ENCODE data around the gene RETREG1. TPM values are rescaled to one million over a fixed set of nuclear protein-coding genes. Genes with fewer than 3 reads are reported as not detected.
"Not testable (repeated sequence)": the region's sequence is repeated elsewhere in the genome, so short reads cannot be mapped to it uniquely, and the experiment has no call there.

The RETREG1 gene
- total RNA-seq, 1 donor from 2014 or later = 0.91 TPM

DNA sequence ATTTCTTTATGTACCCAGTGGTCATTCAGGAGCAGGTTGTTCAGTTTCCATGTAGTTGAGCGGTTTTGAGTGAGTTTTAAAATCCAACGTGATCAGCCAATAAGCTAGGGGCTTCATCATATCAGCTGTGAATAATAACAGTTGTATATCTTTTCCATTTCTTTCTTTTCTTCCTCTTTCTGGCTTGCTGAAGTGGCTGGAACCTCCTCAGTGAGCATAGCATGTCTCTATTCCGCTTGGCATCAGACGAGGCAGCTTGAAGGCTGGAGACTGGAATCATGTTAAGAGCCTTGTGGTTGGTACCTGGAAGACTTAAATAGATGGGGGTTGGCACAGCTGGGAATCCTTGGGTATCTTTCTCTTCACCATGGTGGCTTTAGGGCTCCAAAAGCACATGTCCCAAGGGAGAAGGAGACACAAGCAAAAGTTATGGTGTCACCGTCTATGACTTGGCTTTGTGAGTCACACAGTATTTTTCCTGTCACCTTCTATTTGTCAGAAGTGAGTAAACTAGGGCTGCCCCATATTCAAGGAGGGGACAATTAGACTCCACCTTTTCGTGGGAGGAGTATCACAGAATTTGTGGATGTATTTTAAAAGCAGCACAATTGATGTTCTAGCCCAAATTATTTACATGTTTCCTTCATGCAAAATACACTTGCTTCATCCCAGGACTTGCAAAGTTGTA lies 38.0 kb upstream of the RETREG1 start:
- no peak overlapping the region for H3K27ac Mint-ChIP-seq (ENCODE audit: unreplicated experiment)
- H3K36me3 Mint-ChIP-seq (ENCODE audit: unreplicated experiment) = no peaks in the 10 kb centered on the region
- H3K4me1 Mint-ChIP-seq (ENCODE audit: unreplicated experiment) = peaks cover 2% of the 10 kb centered on the region
- TF ChIP-seq, protein P1, sequence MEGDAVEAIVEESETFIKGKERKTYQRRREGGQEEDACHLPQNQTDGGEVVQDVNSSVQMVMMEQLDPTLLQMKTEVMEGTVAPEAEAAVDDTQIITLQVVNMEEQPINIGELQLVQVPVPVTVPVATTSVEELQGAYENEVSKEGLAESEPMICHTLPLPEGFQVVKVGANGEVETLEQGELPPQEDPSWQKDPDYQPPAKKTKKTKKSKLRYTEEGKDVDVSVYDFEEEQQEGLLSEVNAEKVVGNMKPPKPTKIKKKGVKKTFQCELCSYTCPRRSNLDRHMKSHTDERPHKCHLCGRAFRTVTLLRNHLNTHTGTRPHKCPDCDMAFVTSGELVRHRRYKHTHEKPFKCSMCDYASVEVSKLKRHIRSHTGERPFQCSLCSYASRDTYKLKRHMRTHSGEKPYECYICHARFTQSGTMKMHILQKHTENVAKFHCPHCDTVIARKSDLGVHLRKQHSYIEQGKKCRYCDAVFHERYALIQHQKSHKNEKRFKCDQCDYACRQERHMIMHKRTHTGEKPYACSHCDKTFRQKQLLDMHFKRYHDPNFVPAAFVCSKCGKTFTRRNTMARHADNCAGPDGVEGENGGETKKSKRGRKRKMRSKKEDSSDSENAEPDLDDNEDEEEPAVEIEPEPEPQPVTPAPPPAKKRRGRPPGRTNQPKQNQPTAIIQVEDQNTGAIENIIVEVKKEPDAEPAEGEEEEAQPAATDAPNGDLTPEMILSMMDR (IDR thresholded peaks at IDR 0.05) = no peak
- H3K9me3 Mint-ChIP-seq (ENCODE audit: unreplicated experiment) = no peaks in the 10 kb centered on the region
- H3K27me3 Mint-ChIP-seq (ENCODE audit: unreplicated experiment) = peaks cover 20% of the 10 kb centered on the region
- H3K4me3 Mint-ChIP-seq (ENCODE audit: unreplicated experiment) = no peak overlapping the region
- DNase-seq (ENCODE audit: extremely low spot score, unreplicated experiment) = no peak

DNA sequence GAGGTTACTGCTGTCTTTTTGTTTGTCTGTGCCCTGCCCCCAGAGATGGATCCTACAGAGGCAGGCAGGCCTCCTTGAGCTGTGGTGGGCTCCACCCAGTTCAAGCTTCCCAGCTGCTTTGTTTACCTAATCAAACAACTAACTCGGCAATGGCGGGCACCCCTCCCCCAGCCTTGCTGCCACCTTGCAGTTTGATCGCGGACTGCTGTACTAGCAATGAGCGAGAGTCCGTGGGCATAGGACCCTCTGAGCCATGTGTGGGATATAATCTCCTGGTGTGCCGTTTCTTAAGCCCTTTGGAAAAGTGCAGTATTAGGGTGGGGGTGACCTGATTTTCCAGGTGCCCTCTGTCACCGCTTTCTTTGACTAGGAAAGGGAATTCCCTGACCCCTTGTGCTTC lies 31.9 kb upstream of the RETREG1 start:
- H3K27ac Mint-ChIP-seq (ENCODE audit: unreplicated experiment); H3K36me3 Mint-ChIP-seq (ENCODE audit: unreplicated experiment); H3K9me3 Mint-ChIP-seq (ENCODE audit: unreplicated experiment); DNase-seq (ENCODE audit: extremely low spot score, unreplicated experiment); H3K4me3 Mint-ChIP-seq (ENCODE audit: unreplicated experiment); H3K4me1 Mint-ChIP-seq (ENCODE audit: unreplicated experiment): not testable (repeated sequence)
- peaks cover 23% of the 10 kb centered on the region for H3K27me3 Mint-ChIP-seq (ENCODE audit: unreplicated experiment)

DNA sequence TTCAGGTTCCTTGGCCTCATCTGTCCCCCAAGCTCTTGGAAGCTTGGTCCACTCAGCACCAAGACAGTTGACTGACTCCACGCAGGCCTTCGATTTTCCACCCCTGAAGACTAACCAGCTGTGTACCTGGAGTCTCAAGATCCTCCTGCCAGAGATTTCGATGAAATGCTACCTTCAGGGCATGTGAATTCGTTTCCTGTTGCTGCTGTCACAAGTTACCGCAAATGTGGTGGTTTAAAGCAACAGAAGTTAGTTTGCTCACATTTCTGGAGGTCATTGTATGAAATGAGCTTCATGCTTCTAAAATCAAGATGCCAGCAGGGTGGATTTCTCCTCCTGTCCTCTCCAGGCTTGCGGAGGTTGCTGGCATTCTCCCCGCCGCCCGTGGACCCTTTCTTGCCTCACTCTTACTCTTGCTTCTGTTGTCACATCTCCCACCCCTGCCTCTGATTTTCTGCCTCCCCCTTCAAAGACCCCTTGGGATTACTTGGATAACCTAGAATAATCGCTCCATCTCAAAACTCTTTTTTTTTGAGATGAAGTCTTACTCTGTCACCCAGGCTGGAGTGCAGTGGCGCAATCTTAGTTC lies 27.6 kb upstream of the RETREG1 start:
- Mint-ChIP-seq H3K4me1 (ENCODE audit: unreplicated experiment) (no peaks in the 10 kb centered on the region), H3K4me3 (ENCODE audit: unreplicated experiment) (no peak overlapping the region), H3K27me3 (ENCODE audit: unreplicated experiment) (peaks cover 40% of the 10 kb centered on the region), H3K9me3 (ENCODE audit: unreplicated experiment) (peaks cover 7% of the 10 kb centered on the region), H3K27ac (ENCODE audit: unreplicated experiment) (no peak overlapping the region), H3K36me3 (ENCODE audit: unreplicated experiment) (no peaks in the 10 kb centered on the region)
- DNase-seq (ENCODE audit: extremely low spot score, unreplicated experiment) = no peak
- TF ChIP-seq, protein P1 (IDR thresholded peaks at IDR 0.05) = no peak

DNA sequence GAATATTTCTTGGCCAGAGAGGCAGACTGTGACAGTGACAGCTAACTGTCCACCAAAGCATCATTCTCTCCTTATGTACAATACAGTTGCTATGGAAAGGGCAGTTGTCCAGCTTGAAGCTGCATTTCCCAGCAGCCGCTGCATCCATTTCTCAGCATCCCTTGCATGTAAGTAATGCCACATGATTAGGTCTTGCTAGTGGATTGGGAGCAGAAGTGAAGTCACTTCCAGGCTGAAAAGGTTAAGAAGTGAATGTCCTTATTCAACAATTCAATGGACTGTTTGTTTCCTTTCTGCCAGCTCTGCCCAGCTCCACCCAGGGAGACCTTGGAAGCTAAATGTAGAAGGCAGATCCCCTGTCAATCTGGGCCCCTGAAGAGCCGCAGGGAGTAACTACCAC lies 26.1 kb upstream of the RETREG1 start:
- no peaks in the 10 kb centered on the region for H3K36me3 Mint-ChIP-seq (ENCODE audit: unreplicated experiment)
- H3K27me3 Mint-ChIP-seq (ENCODE audit: unreplicated experiment) = peaks cover 42% of the 10 kb centered on the region
- H3K4me3 Mint-ChIP-seq (ENCODE audit: unreplicated experiment) = no peak overlapping the region
- no peaks in the 10 kb centered on the region for H3K4me1 Mint-ChIP-seq (ENCODE audit: unreplicated experiment)
- peaks cover 7% of the 10 kb centered on the region for H3K9me3 Mint-ChIP-seq (ENCODE audit: unreplicated experiment)
- no peak for DNase-seq (ENCODE audit: extremely low spot score, unreplicated experiment)
- H3K27ac Mint-ChIP-seq (ENCODE audit: unreplicated experiment) = no peak overlapping the region
- TF ChIP-seq, protein P1 (IDR thresholded peaks at IDR 0.05) = no peak

DNA sequence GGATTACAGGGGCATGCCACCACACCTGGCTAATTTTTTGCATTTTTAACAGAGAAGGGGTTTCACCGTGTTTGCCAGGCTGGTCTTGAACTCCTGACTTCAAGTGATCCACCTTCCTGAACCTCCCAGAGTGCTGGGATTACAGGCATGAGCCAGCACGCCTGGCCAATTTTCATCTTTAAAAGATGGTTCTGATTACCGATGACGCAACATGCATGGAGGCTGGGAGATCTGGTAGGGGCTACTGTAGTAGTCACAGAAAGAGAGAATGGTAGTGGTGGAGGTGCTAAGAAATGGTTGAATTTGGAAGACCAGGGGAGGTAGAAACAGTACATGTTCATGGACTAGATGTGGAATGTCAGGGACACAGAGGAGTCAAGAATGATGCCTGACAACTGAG lies 22.4 kb upstream of the RETREG1 start:
- TF ChIP-seq, protein P1 (IDR thresholded peaks at IDR 0.05) = no peak
- no peak for DNase-seq (ENCODE audit: extremely low spot score, unreplicated experiment)
- Mint-ChIP-seq H3K36me3 (ENCODE audit: unreplicated experiment) (no peaks in the 10 kb centered on the region), H3K27ac (ENCODE audit: unreplicated experiment) (no peak overlapping the region), H3K27me3 (ENCODE audit: unreplicated experiment) (peaks cover 43% of the 10 kb centered on the region), H3K4me1 (ENCODE audit: unreplicated experiment) (no peaks in the 10 kb centered on the region), H3K9me3 (ENCODE audit: unreplicated experiment) (no peaks in the 10 kb centered on the region), H3K4me3 (ENCODE audit: unreplicated experiment) (no peak overlapping the region)
